ENCODE data around the gene GIT2. TPM values are rescaled to one million over a fixed set of nuclear protein-coding genes. Genes with fewer than 3 reads are reported as not detected.
A peak's percentile ranks its signal among the peaks of the same experiment; 100 is the strongest.

Gene GIT2
- total and polyA plus RNA-seq, 2 of the 13 experiments (the other 11 are each of a cell fraction or from before 2014, with no cell fraction given): 18.4 to 19.8 TPM

GRCh38 chr12:110010853-110011723 is 14.9 kb upstream of the GIT2 start (continued):
- TF ChIP-seq KIAA2018 (CRISPR knock-in tag; IDR thresholded peaks at IDR 0.05; ENCODE audit: borderline replicate concordance) (no peak), ZNF883 (CRISPR knock-in tag; IDR thresholded peaks at IDR 0.05; ENCODE audit: not compliant biosample characterization) (no peak), RFXAP (CRISPR knock-in tag; IDR thresholded peaks at IDR 0.05; ENCODE audit: borderline replicate concordance) (no peak), ZNF17 (CRISPR knock-in tag; IDR thresholded peaks at IDR 0.05) (no peak), ATF7 (IDR thresholded peaks at IDR 0.05) (no peak), ATF7 (CRISPR knock-in tag; IDR thresholded peaks at IDR 0.05) (no peak), EHMT2 (IDR thresholded peaks at IDR 0.05; ENCODE audit: borderline replicate concordance, low read depth, low read length) (no peak; the same call in 1 of the 2 replicates), FOXP1 (IDR thresholded peaks at IDR 0.05) (no peak), FOXP1 (CRISPR knock-in tag; IDR thresholded peaks at IDR 0.05) (0 out of 2 replicates have a peak, but pooled peaks have one; percentile 24), ZNF512B (CRISPR knock-in tag; IDR thresholded peaks at IDR 0.05; ENCODE audit: borderline replicate concordance) (no peak), ZNF331 (CRISPR knock-in tag; IDR thresholded peaks at IDR 0.05) (no peak), RBM22 (optimal IDR thresholded peaks at IDR 0.05; ENCODE audit: low read length) (no peak), ZNF619 (CRISPR knock-in tag; IDR thresholded peaks at IDR 0.05) (no peak), NR2F2 (IDR thresholded peaks at IDR 0.05; ENCODE audit: borderline replicate concordance, low read depth) (peak; percentile 57; the same call in 1 of the 2 replicates), AGO2 (optimal IDR thresholded peaks at IDR 0.05; ENCODE audit: low read depth, low read length) (no peak), XBP1 (CRISPR knock-in tag; IDR thresholded peaks at IDR 0.05) (no peak), SUZ12 (IDR thresholded peaks at IDR 0.05; ENCODE audit: low read depth, low read length) (no peak), SRSF4 (IDR thresholded peaks at IDR 0.05; ENCODE audit: low read depth, low read length, poor library complexity, severe bottlenecking) (no peak), SMAD9 (CRISPR knock-in tag; IDR thresholded peaks at IDR 0.05) (no peak), ZKSCAN5 (CRISPR knock-in tag; IDR thresholded peaks at IDR 0.05) (no peak), CEBPG (CRISPR knock-in tag; IDR thresholded peaks at IDR 0.05) (no peak)

Measured in HepG2 (cell line).